Gastroesophageal sphincter (tissue), 3 donors: ENCODE data around the gene PLA2G4A.

Source experiments
- CTCF ChIP-seq, 4 experiments: fragments of 200-600 bp in 2 of 4; fragments of 450-650 bp in 2 of 4; sonication (generic) in 1 of 4; IDR thresholded peaks; one replicate each; pipeline ENCODE4 v1.5.1; 2017 to 2019; ENCODE audit warnings: antibody characterized with exemption in 4 of 4, mild to moderate bottlenecking in 2 of 4, moderate library complexity in 2 of 4
- EP300 ChIP-seq: sonication (generic); formaldehyde crosslinking; IDR thresholded peaks from one replicate; pipeline ENCODE4 v1.6.1; 2017; ENCODE audit warnings: antibody characterized with exemption, mild to moderate bottlenecking
- POLR2A ChIP-seq, 2 donors: fragments of 450-650 bp; IDR thresholded peaks; one replicate each; pipeline ENCODE4 v1.6.1; 2017; ENCODE audit warnings: antibody characterized with exemption in 2 of 2, mild to moderate bottlenecking in 2 of 2, moderate library complexity in 1 of 2

- no peak for TF ChIP-seq EP300
- no peak for TF ChIP-seq CTCF (IDR thresholded peaks at IDR 0.05)
- TF ChIP-seq POLR2A (IDR thresholded peaks at IDR 0.05), result no peak
These were observed 101.5 kb downstream of the PLA2G4A start for GRCh38 chr1:186930238-186930637.
